H9 (cell line): ENCODE results near the gene COL4A2. TPM values are rescaled to one million over a fixed set of nuclear protein-coding genes. Genes with fewer than 3 reads are reported as not detected.

ENCODE experiments used
- DNase-seq: peaks from one replicate; pipeline ENCODE4 v3.0.0-alpha.2; 2017
- H2AFZ ChIP-seq: one replicate; pipeline ENCODE4 v1.6.1; 2013; ENCODE audit warnings: mild to moderate bottlenecking, low read length, control low read depth, moderate library complexity
- H2AK5ac ChIP-seq: 2 replicates; pipeline ENCODE4 v1.6.1; 2013; ENCODE audit warnings: low read length, control low read depth, mixed read lengths; ENCODE audit not compliant: insufficient read length
- H2BK120ac ChIP-seq: one replicate; pipeline ENCODE4 v1.6.1; 2013; ENCODE audit warnings: low read depth, mild to moderate bottlenecking, low read length, control low read depth, inconsistent platforms; ENCODE audit not compliant: poor library complexity, severe bottlenecking
- H2BK12ac ChIP-seq: 2 replicates; pipeline ENCODE4 v1.6.1; 2013; ENCODE audit warnings: low read length, control low read depth, mixed read lengths, low read depth; ENCODE audit not compliant: insufficient read length
- H2BK15ac ChIP-seq: 2 replicates; pipeline ENCODE4 v1.6.1; 2013; ENCODE audit warnings: low read depth, low read length, control low read depth
- H2BK20ac ChIP-seq: one replicate; pipeline ENCODE4 v1.6.1; 2013; ENCODE audit warnings: low read depth, mild to moderate bottlenecking, low read length, control low read depth, inconsistent platforms; ENCODE audit not compliant: poor library complexity, severe bottlenecking
- H2BK5ac ChIP-seq: 2 replicates; pipeline ENCODE4 v1.6.1; 2013; ENCODE audit warnings: low read length, control low read depth, mixed read lengths; ENCODE audit not compliant: insufficient read length
- H3K14ac ChIP-seq: 2 replicates; pipeline ENCODE4 v1.6.1; 2013; ENCODE audit warnings: low read length, control low read depth; ENCODE audit not compliant: insufficient read depth
- H3K18ac ChIP-seq: 2 replicates; pipeline ENCODE4 v1.6.1; 2013; ENCODE audit warnings: low read depth, mild to moderate bottlenecking, mixed read lengths, low read length, control low read depth; ENCODE audit not compliant: insufficient read length
- H3K23ac ChIP-seq: 2 replicates; pipeline ENCODE4 v1.6.1; 2013; ENCODE audit warnings: low read length, control low read depth, mixed read lengths, low read depth; ENCODE audit not compliant: insufficient read length
- H3K23me2 ChIP-seq: 2 replicates; pipeline ENCODE4 v1.6.1; 2013; ENCODE audit warnings: low read depth, mild to moderate bottlenecking, mixed read lengths, low read length, control low read depth; ENCODE audit not compliant: insufficient read length, poor library complexity, severe bottlenecking
- H3K27ac ChIP-seq: 2 replicates; pipeline ENCODE4 v1.5.1; 2013; ENCODE audit warnings: low read length, control low read depth, mixed read lengths, low read depth; ENCODE audit not compliant: insufficient read length
- H3K27me3 ChIP-seq: 2 replicates; pipeline ENCODE4 v1.6.1; 2013; ENCODE audit warnings: low read length, control low read depth, inconsistent platforms; ENCODE audit not compliant: insufficient read depth
- H3K4ac ChIP-seq: 2 replicates; pipeline ENCODE4 v1.6.1; 2013; ENCODE audit warnings: low read depth, mild to moderate bottlenecking, control low read depth, inconsistent platforms, low read length, moderate library complexity
- H3K4me1 ChIP-seq: 2 replicates; pipeline ENCODE4 v1.6.1; 2013; ENCODE audit warnings: low read length, control low read depth, inconsistent platforms; ENCODE audit not compliant: insufficient read depth
- H3K4me2 ChIP-seq: 2 replicates; pipeline ENCODE4 v1.6.1; 2013; ENCODE audit warnings: low read length, control low read depth, mixed read lengths; ENCODE audit not compliant: insufficient read length, insufficient read depth
- H3K56ac ChIP-seq: 2 replicates; pipeline ENCODE4 v1.6.1; 2013; ENCODE audit warnings: low read depth, mild to moderate bottlenecking, mixed read lengths, low read length, control low read depth; ENCODE audit not compliant: insufficient read length
- H3K79me1 ChIP-seq: 2 replicates; pipeline ENCODE4 v1.6.1; 2013; ENCODE audit warnings: low read depth, mild to moderate bottlenecking, moderate library complexity, low read length, control low read depth, inconsistent platforms; ENCODE audit not compliant: insufficient read depth, poor library complexity, severe bottlenecking
- H3K79me2 ChIP-seq: 2 replicates; pipeline ENCODE4 v1.6.1; 2013; ENCODE audit warnings: low read length, control low read depth, inconsistent platforms; ENCODE audit not compliant: insufficient read depth
- H3K9ac ChIP-seq: 2 replicates; pipeline ENCODE4 v1.6.1; 2013; ENCODE audit warnings: low read length, control low read depth, mixed read lengths; ENCODE audit not compliant: insufficient read length; ENCODE audit errors: extremely low read depth
- H3K9me3 ChIP-seq: one replicate; pipeline ENCODE4 v1.6.1; 2013; ENCODE audit warnings: low read depth, low read length, inconsistent platforms; ENCODE audit not compliant: control insufficient read depth
- H3T11ph ChIP-seq: one replicate; pipeline ENCODE4 v1.6.1; 2013; ENCODE audit warnings: mild to moderate bottlenecking, low read length, control low read depth, inconsistent platforms
- H4K20me1 ChIP-seq: one replicate; pipeline ENCODE4 v1.6.1; 2013; ENCODE audit not compliant: control insufficient read depth, insufficient read length, insufficient read depth
- H4K5ac ChIP-seq: 2 replicates; pipeline ENCODE4 v1.6.1; 2013; ENCODE audit warnings: low read depth, mild to moderate bottlenecking, mixed read lengths, low read length, control low read depth; ENCODE audit not compliant: insufficient read length
- H4K8ac ChIP-seq: replicated peaks from 2 replicates; pipeline ENCODE4 v1.6.1; 2013; ENCODE audit warnings: low read length, control low read depth, mixed read lengths, low read depth; ENCODE audit not compliant: insufficient read length
- H4K91ac ChIP-seq: 2 replicates; pipeline ENCODE4 v1.6.1; 2013; ENCODE audit warnings: low read depth, mild to moderate bottlenecking, moderate library complexity, mixed read lengths, low read length, control low read depth; ENCODE audit not compliant: insufficient read length
- H3K27ac Mint-ChIP-seq, 3 experiments: 2 replicates in 2 of 3; 3 replicates in 1 of 3; pipeline ENCODE4 v1.8.0; 2020 to 2021; ENCODE audit warnings: mixed read lengths in 3 of 3, mild to moderate bottlenecking in 1 of 3, moderate library complexity in 1 of 3
- H3K27me3 Mint-ChIP-seq: 2 replicates; pipeline ENCODE4 v1.8.0; 2021; ENCODE audit warnings: low read depth, mild to moderate bottlenecking, moderate library complexity, mixed read lengths
- H3K36me3 Mint-ChIP-seq, 3 experiments: 2 replicates in 2 of 3; 3 replicates in 1 of 3; pipeline ENCODE4 v1.8.0; 2020 to 2021; ENCODE audit warnings: low read depth in 3 of 3, mixed read lengths in 3 of 3; ENCODE audit not compliant: insufficient read depth in 1 of 3
- H3K4me1 Mint-ChIP-seq, 2 experiments: 2 replicates each; pipeline ENCODE4 v1.8.0; 2020; ENCODE audit warnings: mixed read lengths in 2 of 2
- H3K4me3 Mint-ChIP-seq, 2 experiments: 2 replicates in 1 of 2; 3 replicates in 1 of 2; pipeline ENCODE4 v1.8.0; 2020 to 2021; ENCODE audit warnings: mild to moderate bottlenecking in 2 of 2, mixed read lengths in 2 of 2, moderate library complexity in 1 of 2
- H3K9me3 Mint-ChIP-seq, 2 experiments: 2 replicates in 1 of 2; 3 replicates in 1 of 2; pipeline ENCODE4 v1.8.0; 2020; ENCODE audit warnings: mild to moderate bottlenecking in 2 of 2, mixed read lengths in 2 of 2, moderate library complexity in 1 of 2
- CTCF ChIP-seq: fragments of 200-600 bp; sonication (generic); conservative IDR thresholded peaks from 3 replicates; pipeline ENCODE4 v1.8.0; 2021; ENCODE audit warnings: antibody characterized with exemption, mild to moderate bottlenecking
- WGBS: extraction: QIAGEN DNeasy Blood & Tissue Kit; methylation state at CpG from one replicate; pipeline ENCODE4 v1.1.7; 2013; ENCODE audit warnings: missing lambda C conversion rate, low lambda C conversion rate, mixed read lengths; ENCODE audit not compliant: insufficient read length; ENCODE audit errors: extremely low coverage; 5-methylcytosine and 5-hydroxymethylcytosine counted together
- total RNA-seq: library from RNA; stranded (reverse); gene quantifications from 2 replicates; pipeline ENCODE4 v1.2.1, GENCODE V29; 2021

The COL4A2 gene
- total RNA-seq, 1 experiment from 2014 or later, result 76.5 TPM

- H3K23ac ChIP-seq, result no peak overlapping the region
- H3K4me1 Mint-ChIP-seq, result no peaks in the 10 kb centered on the region
- H3K18ac ChIP-seq, result no peak overlapping the region
- H2BK120ac ChIP-seq, result no peak overlapping the region
- no peak overlapping the region for H4K8ac ChIP-seq
- H4K20me1 ChIP-seq, result no peaks in the 10 kb centered on the region
- peaks cover 26 to 70% (median 57%) of the 10 kb centered on the region in 3 experiments; a peak in 6 of 7 replicates for H3K36me3 Mint-ChIP-seq
- TF ChIP-seq CTCF, result no peak
- H3K4ac ChIP-seq, result no peak overlapping the region
- WGBS, result no CpG with 5 or more reads among the region's 18 CpGs
- H3K9me3 ChIP-seq, result no peaks in the 10 kb centered on the region
- H3K4me3 Mint-ChIP-seq, result no peak overlapping the region
- no peaks in the 10 kb centered on the region for H3K9me3 Mint-ChIP-seq
- H3K27me3 Mint-ChIP-seq, result no peaks in the 10 kb centered on the region
- H3K23me2 ChIP-seq, result no peaks in the 10 kb centered on the region
- no peak overlapping the region for H2BK5ac ChIP-seq
- H3K27ac Mint-ChIP-seq, result peak overlapping the region in 2 of 3 experiments; percentile 47 to 86; a peak in 2 of 7 replicates
- H4K5ac ChIP-seq, result no peak overlapping the region
- no peak overlapping the region for H2AK5ac ChIP-seq
- no peak overlapping the region for H2BK20ac ChIP-seq
- no peak overlapping the region for H2BK15ac ChIP-seq
- H3T11ph ChIP-seq, result no peak overlapping the region
- H3K56ac ChIP-seq, result no peak overlapping the region
- H3K79me1 ChIP-seq, result no peaks in the 10 kb centered on the region
- DNase-seq, result no peak
- H3K27ac ChIP-seq, result no peak overlapping the region
- no peak overlapping the region for H2AFZ ChIP-seq
- no peaks in the 10 kb centered on the region for H3K79me2 ChIP-seq
- H3K14ac ChIP-seq, result no peak overlapping the region
- H4K91ac ChIP-seq, result no peak overlapping the region
- H3K27me3 ChIP-seq, result no peaks in the 10 kb centered on the region
- no peaks in the 10 kb centered on the region for H3K4me1 ChIP-seq
- no peak overlapping the region for H3K4me2 ChIP-seq
- no peak overlapping the region for H2BK12ac ChIP-seq
- H3K9ac ChIP-seq, result no peak overlapping the region
Observed at GRCh38 chr13:110506396-110506795, 199.3 kb downstream of the COL4A2 start.
